Naive thymus-derived CD4-positive, alpha-beta T cell (primary cell): ENCODE results near the gene SLC26A1. TPM values are rescaled to one million over a fixed set of nuclear protein-coding genes. Genes with fewer than 3 reads are reported as not detected.

Experiments
- ATAC-seq: fragments of 150-1000 bp; cut with Tn5 transposase; 2 replicates; pipeline ENCODE4 v1.10.0; 2021; ENCODE audit warnings: mild to moderate bottlenecking, moderate library complexity
- CTCF ChIA-PET: fragments of 350-600 bp; sonication (Branson Sonifier 250); formaldehyde crosslinking; loops from one replicate; lab custom pipeline; 2021; ENCODE audit warnings: antibody characterized with exemption; lab: Charles Lee
- POLR2A ChIA-PET: fragments of 350-600 bp; sonication (Branson Sonifier 250); formaldehyde crosslinking; loops from one replicate; lab custom pipeline; 2021; ENCODE audit warnings: antibody characterized with exemption, inconsistent platforms; lab: Charles Lee
- DNase-seq, 9 donors: peaks; one replicate each; pipeline versions ENCODE4 v3.0.0 to v3.0.0-alpha.2; 2020 to 2022; ENCODE audit warnings: mixed read lengths in 1 of 9
- H3K27ac ChIP-seq: one replicate; pipeline ENCODE4 v1.7.0; 2013; ENCODE audit warnings: mild to moderate bottlenecking, low read depth, low read length, moderate library complexity
- H3K27me3 ChIP-seq, 2 donors: one replicate each; pipeline ENCODE4 v1.7.0; 2013; ENCODE audit warnings: low read length in 2 of 2, mild to moderate bottlenecking in 2 of 2, moderate library complexity in 2 of 2; ENCODE audit not compliant: control insufficient read depth in 2 of 2, insufficient read depth in 2 of 2
- H3K36me3 ChIP-seq, 3 experiments: 1 replicate in 2 of 3; 2 replicates in 1 of 3; pipeline ENCODE4 v1.7.0; 2013; ENCODE audit warnings: low read length in 3 of 3, mild to moderate bottlenecking in 3 of 3, moderate library complexity in 1 of 3; ENCODE audit not compliant: insufficient read depth in 3 of 3, control insufficient read depth in 2 of 3
- H3K4me1 ChIP-seq, 2 donors: one replicate each; pipeline ENCODE4 v1.7.0; 2013; ENCODE audit warnings: low read length in 2 of 2, mild to moderate bottlenecking in 2 of 2, moderate library complexity in 1 of 2; ENCODE audit not compliant: control insufficient read depth in 2 of 2, insufficient read depth in 2 of 2
- H3K4me3 ChIP-seq: 2 replicates; pipeline ENCODE4 v1.7.0; 2013; ENCODE audit warnings: mild to moderate bottlenecking, low read length
- H3K9me3 ChIP-seq, 3 experiments: 1 replicate in 2 of 3; 2 replicates in 1 of 3; pipeline ENCODE4 v1.7.0; 2013; ENCODE audit warnings: low read length in 3 of 3; ENCODE audit not compliant: control insufficient read depth in 2 of 3
- H3K27ac Mint-ChIP-seq, 9 donors: one replicate each; pipeline ENCODE4 v1.8.0; 2020 to 2022; ENCODE audit warnings: mixed read lengths in 9 of 9, mild to moderate bottlenecking in 8 of 9, moderate library complexity in 5 of 9, inconsistent platforms in 2 of 9
- H3K27me3 Mint-ChIP-seq, 5 donors: one replicate each; pipeline ENCODE4 v1.8.0; 2021 to 2022; ENCODE audit warnings: mixed read lengths in 5 of 5, mild to moderate bottlenecking in 1 of 5
- H3K36me3 Mint-ChIP-seq, 5 donors: one replicate each; pipeline ENCODE4 v1.8.0; 2020 to 2022; ENCODE audit warnings: mixed read lengths in 5 of 5, mild to moderate bottlenecking in 3 of 5, inconsistent platforms in 1 of 5
- H3K4me1 Mint-ChIP-seq, 7 donors: one replicate each; pipeline ENCODE4 v1.8.0; 2020 to 2022; ENCODE audit warnings: mixed read lengths in 7 of 7, mild to moderate bottlenecking in 3 of 7, inconsistent platforms in 1 of 7
- H3K4me3 Mint-ChIP-seq, 10 donors: one replicate each; pipeline ENCODE4 v1.8.0; 2020 to 2022; ENCODE audit warnings: mild to moderate bottlenecking in 10 of 10, mixed read lengths in 10 of 10, moderate library complexity in 6 of 10, inconsistent platforms in 2 of 10
- H3K9me3 Mint-ChIP-seq, 11 donors: one replicate each; pipeline ENCODE4 v1.8.0; 2020 to 2022; ENCODE audit warnings: mixed read lengths in 11 of 11, mild to moderate bottlenecking in 4 of 11, inconsistent platforms in 1 of 11, moderate library complexity in 1 of 11
- intact Hi-C, 2 donors: fragments of 100-400 bp; cut with micrococcal nuclease; formaldehyde crosslinking; loops; one replicate each; pipeline ENCODE4 v1.15.1; 2023
- polyA plus RNA-seq, 2 donors: library from polyadenylated mRNA; unstranded; fragments of 300-500 nt; fragmentation: Illumina TruSeq; gene quantifications; one replicate each; pipeline ENCODE4 v1.2.3, GENCODE V29; 2021
- total RNA-seq, 6 experiments: library from RNA in 5 of 6; stranded (reverse) in 5 of 6; gene quantifications; 1 replicate in 5 of 6; 2 replicates in 1 of 6; pipeline ENCODE4 v1.2.3 and lab custom pipeline; 2021 to 2026

SLC26A1 gene
- total and polyA plus RNA-seq, 7 experiments from 2014 or later, result 0.16 to 2.3 (median 1.1) TPM; not detected in 2

DNA sequence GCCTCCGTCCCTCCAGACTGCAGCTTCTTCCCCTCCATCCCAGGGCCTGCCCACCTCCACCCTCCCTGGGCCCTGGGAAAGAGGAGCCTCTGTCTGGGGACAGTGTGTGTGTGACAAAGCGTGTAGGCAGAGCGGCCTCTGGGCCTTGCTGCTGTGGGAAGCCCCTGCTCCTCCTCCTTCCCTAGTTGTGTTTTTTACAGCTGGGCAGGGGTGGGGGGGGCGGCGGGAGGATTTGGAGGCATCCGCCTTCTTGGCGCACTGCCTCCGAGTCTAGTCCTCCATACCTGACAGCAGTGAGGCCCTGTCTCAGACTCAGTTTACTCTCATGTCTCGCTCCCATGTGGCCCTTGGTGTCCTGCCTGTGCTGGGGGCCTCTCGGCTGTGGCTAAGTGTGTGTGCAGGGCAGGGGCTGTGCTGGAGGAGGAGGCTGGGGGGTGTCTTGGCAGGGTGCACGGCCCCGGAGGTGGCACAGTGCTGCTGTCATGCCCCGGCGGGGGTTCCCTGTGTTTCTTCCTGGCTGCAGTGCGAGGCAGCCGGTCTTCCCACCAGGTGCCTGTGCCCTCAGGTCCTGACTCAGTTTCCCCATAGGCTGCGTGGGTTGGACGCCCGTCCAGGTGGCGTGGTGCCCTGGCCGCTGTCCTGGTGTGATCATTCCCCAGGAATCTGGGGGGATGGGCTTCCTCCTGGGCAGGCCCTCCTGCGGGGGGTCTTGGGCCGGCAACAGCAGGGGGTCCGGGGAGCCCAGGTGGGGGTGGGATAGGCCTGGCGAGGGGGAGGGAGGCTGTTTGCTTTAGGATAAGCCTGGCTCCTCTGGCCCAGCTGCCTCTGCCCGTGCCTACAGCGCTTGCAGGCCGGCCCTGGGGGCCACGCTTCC, 25.2 kb upstream of the SLC26A1 start:
- peak overlapping the region in 1 of 10 donors; percentile 29 for H3K4me3 Mint-ChIP-seq
- H3K9me3 ChIP-seq, result no peaks in the 10 kb centered on the region
- no peaks in the 10 kb centered on the region for H3K4me1 ChIP-seq
- intact Hi-C loops, result no loop called here
- peaks cover 5 to 13% (median 6%) of the 10 kb centered on the region in 7 donors for H3K4me1 Mint-ChIP-seq
- ChIA-PET POLR2A (no interaction called here), CTCF (no interaction called here)
- ATAC-seq, result no peak
- H3K27ac Mint-ChIP-seq, result peak overlapping the region in 1 of 9 donors; percentile 36
- peaks cover 0 to 9% (median 0%) of the 10 kb centered on the region in 3 experiments for H3K36me3 ChIP-seq
- H3K27me3 Mint-ChIP-seq, result no peaks in the 10 kb centered on the region
- H3K9me3 Mint-ChIP-seq, result no peaks in the 10 kb centered on the region
- no peak overlapping the region for H3K27ac ChIP-seq
- DNase-seq, result no peak
- no peak overlapping the region for H3K4me3 ChIP-seq
- H3K27me3 ChIP-seq, result no peaks in the 10 kb centered on the region
- H3K36me3 Mint-ChIP-seq, result peaks cover 0 to 2% (median 0%) of the 10 kb centered on the region in 5 donors

DNA sequence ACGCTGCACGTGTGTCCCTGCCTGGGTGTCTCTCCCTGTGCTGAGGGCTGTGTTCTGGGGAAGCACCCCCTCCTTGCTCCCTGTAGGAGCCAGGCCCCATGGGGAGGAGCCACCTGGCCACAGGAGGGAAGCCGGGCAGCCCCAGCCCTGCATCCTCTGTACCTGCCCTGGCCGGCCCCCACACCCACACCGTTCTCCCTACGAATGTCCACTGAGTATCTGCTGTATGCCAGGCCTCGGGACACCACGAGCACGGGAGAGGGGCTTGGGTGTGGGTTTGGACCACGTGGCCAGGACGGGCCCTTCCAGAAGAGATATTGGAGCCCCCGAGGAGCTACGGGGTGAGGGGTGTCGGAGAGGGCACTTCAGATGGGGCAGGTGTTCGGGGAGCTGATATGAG, 24.5 kb upstream of the SLC26A1 start:
- peaks cover 5 to 13% (median 6%) of the 10 kb centered on the region in 7 donors for H3K4me1 Mint-ChIP-seq
- ChIA-PET POLR2A (no interaction called here), CTCF (no interaction called here)
- no peaks in the 10 kb centered on the region for H3K27me3 Mint-ChIP-seq
- H3K4me3 ChIP-seq, result no peak overlapping the region
- no peak overlapping the region for H3K4me3 Mint-ChIP-seq
- no peak for ATAC-seq
- no peaks in the 10 kb centered on the region for H3K4me1 ChIP-seq
- no peaks in the 10 kb centered on the region for H3K9me3 Mint-ChIP-seq
- no peak overlapping the region for H3K27ac ChIP-seq
- peaks cover 0 to 2% (median 0%) of the 10 kb centered on the region in 5 donors for H3K36me3 Mint-ChIP-seq
- H3K27ac Mint-ChIP-seq, result no peak overlapping the region
- DNase-seq, result no peak
- intact Hi-C loops, result no loop called here
- H3K27me3 ChIP-seq, result no peaks in the 10 kb centered on the region
- H3K36me3 ChIP-seq, result peaks cover 0 to 5% (median 0%) of the 10 kb centered on the region in 3 experiments
- H3K9me3 ChIP-seq, result no peaks in the 10 kb centered on the region

- ATAC-seq (no peak), DNase-seq (no peak)
- CTCF ChIA-PET, result no interaction called here
- H3K4me1 ChIP-seq, result no peaks in the 10 kb centered on the region
- Mint-ChIP-seq H3K4me3 (no peak overlapping the region), H3K27me3 (no peaks in the 10 kb centered on the region), H3K27ac (no peak overlapping the region), H3K4me1 (peaks cover 5 to 13% (median 6%) of the 10 kb centered on the region in 7 donors), H3K9me3 (no peaks in the 10 kb centered on the region), H3K36me3 (peaks cover 0 to 2% (median 0%) of the 10 kb centered on the region in 5 donors)
- intact Hi-C loops, result no loop called here
- H3K9me3 ChIP-seq, result no peaks in the 10 kb centered on the region
- H3K36me3 ChIP-seq, result no peaks in the 10 kb centered on the region
- no peak overlapping the region for H3K4me3 ChIP-seq
- POLR2A ChIA-PET, result no interaction called here
- H3K27ac ChIP-seq, result no peak overlapping the region
- H3K27me3 ChIP-seq, result no peaks in the 10 kb centered on the region
These were observed 24.0 kb upstream of the SLC26A1 start for GRCh38 chr4:1017211-1017610.

- ATAC-seq (no peak), DNase-seq (no peak)
- Histone ChIP-seq H3K4me3 (no peak overlapping the region), H3K9me3 (no peaks in the 10 kb centered on the region), H3K36me3 (no peaks in the 10 kb centered on the region), H3K4me1 (no peaks in the 10 kb centered on the region), H3K27me3 (no peaks in the 10 kb centered on the region), H3K27ac (no peak overlapping the region)
- intact Hi-C loops, result no loop called here
- ChIA-PET CTCF (no interaction called here), POLR2A (no interaction called here)
- no peaks in the 10 kb centered on the region for H3K9me3 Mint-ChIP-seq
- H3K27ac Mint-ChIP-seq, result no peak overlapping the region
- peaks cover 0 to 2% (median 0%) of the 10 kb centered on the region in 5 donors for H3K36me3 Mint-ChIP-seq
- H3K4me3 Mint-ChIP-seq, result peak overlapping the region in 1 of 10 donors; percentile 41
- peaks cover 5 to 13% (median 6%) of the 10 kb centered on the region in 7 donors for H3K4me1 Mint-ChIP-seq
- no peaks in the 10 kb centered on the region for H3K27me3 Mint-ChIP-seq
These were observed 22.5 kb upstream of the SLC26A1 start for GRCh38 chr4:1015746-1016145.

DNA sequence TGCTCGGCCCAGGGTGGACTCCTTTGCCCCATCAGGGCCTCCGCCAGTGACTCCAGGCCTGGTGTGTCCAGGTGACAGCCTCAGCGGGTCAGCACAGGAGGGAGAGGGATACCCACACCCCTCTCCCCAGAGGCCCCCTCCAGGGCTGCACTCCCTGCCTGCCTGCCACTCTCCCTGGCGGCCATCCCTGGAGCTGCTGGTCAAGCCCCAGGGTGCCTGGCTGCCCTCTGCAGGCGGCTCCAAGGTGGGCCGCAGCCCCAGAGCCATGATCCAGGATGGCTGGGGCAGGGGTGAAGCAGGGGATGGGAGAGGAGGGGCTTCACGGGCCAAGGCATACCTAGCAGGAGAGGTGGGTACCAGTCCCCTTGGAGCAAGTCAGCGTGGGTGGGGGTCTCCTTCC, 22.0 kb upstream of the SLC26A1 start:
- H3K36me3 Mint-ChIP-seq, result peaks cover 0 to 2% (median 0%) of the 10 kb centered on the region in 5 donors
- no peak overlapping the region for H3K27ac ChIP-seq
- CTCF ChIA-PET, result no interaction called here
- H3K4me3 ChIP-seq, result no peak overlapping the region
- no peaks in the 10 kb centered on the region for H3K9me3 ChIP-seq
- no peaks in the 10 kb centered on the region for H3K27me3 ChIP-seq
- intact Hi-C loops, result no loop called here
- no peaks in the 10 kb centered on the region for H3K27me3 Mint-ChIP-seq
- no peak for ATAC-seq
- H3K4me1 Mint-ChIP-seq, result peaks cover 10 to 18% (median 11%) of the 10 kb centered on the region in 7 donors
- H3K9me3 Mint-ChIP-seq, result no peaks in the 10 kb centered on the region
- POLR2A ChIA-PET, result no interaction called here
- H3K27ac Mint-ChIP-seq, result no peak overlapping the region
- DNase-seq, result no peak
- no peaks in the 10 kb centered on the region for H3K36me3 ChIP-seq
- H3K4me1 ChIP-seq, result peaks cover 0 to 4% of the 10 kb centered on the region in 2 donors
- H3K4me3 Mint-ChIP-seq, result no peak overlapping the region

DNA sequence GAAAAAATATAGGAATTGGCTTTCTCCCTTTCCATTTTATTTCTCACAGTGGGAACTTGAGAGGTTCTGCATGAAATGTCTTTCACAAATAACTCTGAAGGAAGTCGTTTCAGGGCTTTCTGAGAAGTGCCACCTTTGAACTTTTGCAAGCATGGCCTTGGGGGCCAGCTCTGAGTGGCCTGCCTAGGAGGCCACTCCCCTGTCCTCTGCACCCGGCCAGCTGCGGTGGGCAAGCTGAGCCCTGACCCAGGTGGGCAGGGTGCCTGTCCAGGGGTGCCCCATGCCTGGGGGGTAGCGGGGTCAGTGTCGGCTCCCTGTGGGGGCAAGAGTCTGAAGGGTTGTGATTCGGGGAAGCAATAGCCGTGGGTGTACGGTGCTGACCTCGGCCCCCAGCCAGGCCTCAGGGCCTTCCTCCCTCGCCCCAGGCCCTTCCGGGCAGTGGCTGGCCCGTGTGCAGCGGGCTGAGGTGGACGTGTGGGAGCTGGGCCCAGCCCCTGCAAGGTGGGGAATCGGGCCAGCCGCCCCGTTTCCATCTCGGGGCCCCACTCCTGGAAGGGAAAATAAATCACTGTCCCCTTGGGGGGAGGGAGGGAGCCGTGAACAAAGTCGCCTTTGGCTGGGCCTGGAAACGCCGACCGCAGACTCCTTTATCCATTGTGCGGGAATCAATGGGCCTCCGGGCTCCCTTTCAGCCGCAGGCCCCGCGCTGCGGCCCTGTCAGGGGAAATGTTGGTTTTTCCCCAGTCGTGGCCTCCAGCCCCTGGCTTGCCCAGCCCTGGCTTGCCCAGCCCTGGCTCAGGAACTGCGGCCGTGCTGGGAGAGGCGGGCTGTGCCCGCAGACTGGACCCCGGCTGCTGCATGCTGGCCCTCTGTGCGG, 21.3 kb upstream of the SLC26A1 start:
- peaks cover 0 to 5% of the 10 kb centered on the region in 2 donors for H3K4me1 ChIP-seq
- H3K27ac ChIP-seq, result no peak overlapping the region
- POLR2A ChIA-PET, result no interaction called here
- DNase-seq (no peak), ATAC-seq (no peak)
- Mint-ChIP-seq H3K4me1 (peaks cover 6 to 15% (median 10%) of the 10 kb centered on the region in 7 donors), H3K4me3 (peak overlapping the region in 5 of 10 donors; percentile 6 to 55 (median 35)), H3K27me3 (no peaks in the 10 kb centered on the region), H3K9me3 (peaks cover 0 to 2% (median 0%) of the 10 kb centered on the region in 11 donors), H3K27ac (peak overlapping the region in 1 of 9 donors; percentile 81), H3K36me3 (peaks cover 0 to 2% (median 0%) of the 10 kb centered on the region in 5 donors)
- no peaks in the 10 kb centered on the region for H3K36me3 ChIP-seq
- no peak overlapping the region for H3K4me3 ChIP-seq
- H3K9me3 ChIP-seq, result no peaks in the 10 kb centered on the region
- CTCF ChIA-PET, result no interaction called here
- H3K27me3 ChIP-seq, result no peaks in the 10 kb centered on the region
- intact Hi-C loops, result loop anchor here (5.0 kb wide), 3 partner anchors 43 to 698 kb away; partner anchors contain the start of genes CTBP1 (in 2 of the 2) and SLBP (in 1 of the 2)
